HUES64 (cell line): ENCODE data around the gene CNTNAP2.

Experiments used
- H3K27ac ChIP-seq: 2 replicates; pipeline ENCODE4 v1.7.0; 2013; ENCODE audit warnings: low read depth, low read length, inconsistent platforms
- H3K27me3 ChIP-seq: 2 replicates; pipeline ENCODE4 v1.6.1; 2013; ENCODE audit warnings: mild to moderate bottlenecking, low read length; ENCODE audit not compliant: insufficient read depth
- H3K36me3 ChIP-seq: 2 replicates; pipeline ENCODE4 v1.6.1; 2013; ENCODE audit warnings: mild to moderate bottlenecking, low read length; ENCODE audit not compliant: insufficient read depth
- H3K4me1 ChIP-seq: 2 replicates; pipeline ENCODE4 v1.6.1; 2013; ENCODE audit warnings: mild to moderate bottlenecking, low read length, moderate library complexity; ENCODE audit not compliant: insufficient read depth
- H3K4me3 ChIP-seq: 2 replicates; pipeline ENCODE4 v1.5.1; 2013; ENCODE audit warnings: mild to moderate bottlenecking, low read length, moderate library complexity
- H3K9ac ChIP-seq: 2 replicates; pipeline ENCODE4 v1.6.1; 2013; ENCODE audit warnings: mild to moderate bottlenecking, low read depth, low read length
- H3K9me3 ChIP-seq: 2 replicates; pipeline ENCODE4 v1.6.1; 2013; ENCODE audit warnings: low read depth, low read length; ENCODE audit not compliant: insufficient read depth
- WGBS: fragments of 150-250, 120-280 bp; methylation state at CpG from one replicate; pipeline ENCODE4 v1.1.7; 2013; ENCODE audit warnings: missing lambda C conversion rate; 5-methylcytosine and 5-hydroxymethylcytosine counted together

Gene CNTNAP2

GRCh38 chr7:148148456-148148855, 2031.9 kb downstream of the CNTNAP2 start:
- 81% methylated on average over 3 of the region's 3 CpGs for WGBS
- peaks cover 13% of the 10 kb centered on the region; the same call in 1 of the 2 replicates for H3K9me3 ChIP-seq
- no peaks in the 10 kb centered on the region for H3K36me3 ChIP-seq
- H3K27ac ChIP-seq: no peak overlapping the region
- H3K4me1 ChIP-seq: no peaks in the 10 kb centered on the region
- no peaks in the 10 kb centered on the region for H3K27me3 ChIP-seq
- no peak overlapping the region for H3K9ac ChIP-seq
- no peak overlapping the region for H3K4me3 ChIP-seq

DNA sequence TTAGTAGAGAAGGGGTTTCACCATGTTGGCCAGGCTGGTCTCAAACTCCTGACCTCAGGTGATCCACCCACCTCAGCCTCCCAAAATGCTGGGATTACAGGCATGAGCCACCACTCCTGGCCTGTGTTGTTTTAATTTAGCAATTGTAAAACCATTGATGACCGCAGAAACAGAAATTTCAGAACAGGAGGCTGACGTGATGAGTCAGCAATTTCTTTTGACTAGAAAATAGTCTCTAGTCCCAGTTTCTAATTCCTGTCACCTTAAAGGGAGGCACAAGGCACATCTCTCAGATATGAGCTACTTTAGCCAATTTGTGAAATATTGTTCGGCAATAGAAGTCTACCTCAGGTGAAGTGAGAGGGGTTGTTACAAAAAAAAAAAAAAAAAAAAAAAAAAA, 2033.1 kb downstream of the CNTNAP2 start:
- Histone ChIP-seq H3K9ac (no peak overlapping the region), H3K4me3 (no peak overlapping the region), H3K27me3 (no peaks in the 10 kb centered on the region), H3K9me3 (peaks cover 7% of the 10 kb centered on the region; the same call in 1 of the 2 replicates), H3K27ac (no peak overlapping the region), H3K4me1 (no peaks in the 10 kb centered on the region), H3K36me3 (no peaks in the 10 kb centered on the region)
- WGBS: 88% methylated on average over 3 of the region's 3 CpGs

DNA sequence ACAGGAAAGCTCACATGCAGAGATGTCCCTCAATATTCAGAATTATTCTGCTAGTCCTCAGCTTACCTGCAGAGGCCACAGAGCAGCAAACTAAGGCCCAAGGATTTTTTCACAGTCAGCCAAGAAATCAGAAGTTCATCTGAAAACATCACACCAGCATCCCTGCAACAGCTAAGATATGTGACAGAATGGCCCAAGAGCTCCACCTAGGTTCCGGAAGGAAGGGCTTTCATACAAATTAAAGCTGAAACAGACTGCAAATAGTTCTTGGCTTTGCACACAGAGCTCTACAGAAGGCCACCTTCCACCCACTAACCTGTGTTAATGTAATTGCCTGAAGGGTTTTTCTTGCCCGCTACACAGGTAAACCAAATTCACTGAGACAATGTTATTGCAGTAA, 2035.2 kb downstream of the CNTNAP2 start:
- Histone ChIP-seq H3K4me1 (no peaks in the 10 kb centered on the region), H3K27ac (no peak overlapping the region), H3K27me3 (no peaks in the 10 kb centered on the region), H3K9me3 (peaks cover 7% of the 10 kb centered on the region; the same call in 1 of the 2 replicates), H3K4me3 (no peak overlapping the region), H3K9ac (no peak overlapping the region), H3K36me3 (no peaks in the 10 kb centered on the region)
- 93% methylated on average over 2 of the region's 2 CpGs for WGBS

DNA sequence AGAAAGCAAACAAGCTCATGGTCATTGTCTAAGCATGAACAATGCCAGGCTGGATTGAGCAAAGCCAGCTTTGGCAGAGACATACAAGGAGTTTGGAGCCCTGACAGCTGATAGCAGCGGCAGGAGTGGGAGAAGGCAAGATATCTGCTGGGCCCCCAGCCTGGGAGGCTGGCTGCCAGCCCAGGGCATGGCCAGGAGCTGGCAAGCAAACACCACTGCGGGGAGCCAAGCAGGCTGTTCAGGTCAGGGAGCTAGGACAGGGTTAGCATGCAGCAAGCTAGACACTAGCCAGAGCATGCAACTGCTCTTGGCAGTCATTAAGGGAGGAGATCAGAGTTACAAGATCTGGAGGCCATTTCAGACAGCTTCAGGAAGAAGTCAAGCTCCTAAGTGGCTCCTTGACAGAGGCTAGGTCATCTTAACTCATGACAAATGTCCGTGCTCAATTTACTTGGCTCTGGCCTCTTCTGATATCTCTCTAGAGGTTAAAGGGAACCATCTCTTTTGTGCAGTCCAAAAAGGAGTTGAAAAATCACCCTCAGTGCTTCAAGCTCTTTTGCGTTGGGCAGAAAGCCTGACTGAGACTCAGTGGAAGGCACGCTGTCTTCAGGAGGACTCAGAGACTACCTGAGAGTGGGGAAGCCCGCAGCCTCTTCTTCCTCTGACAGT, 2037.1 kb downstream of the CNTNAP2 start:
- H3K9ac ChIP-seq: no peak overlapping the region
- no peak overlapping the region for H3K27ac ChIP-seq
- no peak overlapping the region for H3K4me3 ChIP-seq
- WGBS: 93% methylated on average over 6 of the region's 6 CpGs
- H3K4me1 ChIP-seq: no peaks in the 10 kb centered on the region
- H3K36me3 ChIP-seq: no peaks in the 10 kb centered on the region
- no peaks in the 10 kb centered on the region for H3K27me3 ChIP-seq
- H3K9me3 ChIP-seq: peaks cover 7% of the 10 kb centered on the region; the same call in 1 of the 2 replicates

DNA sequence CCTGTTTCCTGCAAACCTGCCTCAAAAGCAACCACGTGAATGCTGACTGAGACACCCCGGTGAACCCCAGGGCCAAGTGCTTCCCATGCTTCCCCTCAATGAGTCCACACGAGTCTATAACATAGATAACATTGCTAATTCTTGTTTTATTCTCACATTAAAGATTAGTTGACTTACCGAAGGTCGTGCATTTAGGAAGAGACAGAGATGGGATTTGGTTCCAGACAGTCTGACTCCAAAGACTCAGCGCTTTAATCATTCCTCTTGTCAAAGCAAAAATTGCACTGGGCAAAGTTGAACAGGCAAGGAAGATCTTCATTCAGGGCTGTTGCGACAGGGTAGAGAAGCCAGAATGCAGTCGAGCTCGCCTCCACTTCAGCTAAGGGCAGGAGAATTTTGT, 2038.4 kb downstream of the CNTNAP2 start:
- 95% methylated on average over 9 of the region's 9 CpGs for WGBS
- Histone ChIP-seq H3K4me3 (no peak overlapping the region), H3K36me3 (no peaks in the 10 kb centered on the region), H3K27ac (no peak overlapping the region), H3K4me1 (no peaks in the 10 kb centered on the region), H3K9me3 (peaks cover 7% of the 10 kb centered on the region; the same call in 1 of the 2 replicates), H3K9ac (no peak overlapping the region), H3K27me3 (no peaks in the 10 kb centered on the region)

- H3K27ac ChIP-seq: no peak overlapping the region
- H3K27me3 ChIP-seq: no peaks in the 10 kb centered on the region
- no peaks in the 10 kb centered on the region for H3K4me1 ChIP-seq
- H3K9me3 ChIP-seq: peaks cover 7% of the 10 kb centered on the region; the same call in 1 of the 2 replicates
- H3K4me3 ChIP-seq: no peak overlapping the region
- 82% methylated on average over 8 of the region's 8 CpGs for WGBS
- no peaks in the 10 kb centered on the region for H3K36me3 ChIP-seq
- H3K9ac ChIP-seq: no peak overlapping the region
Measured at GRCh38 chr7:148155826-148156225, 2039.2 kb downstream of the CNTNAP2 start.

DNA sequence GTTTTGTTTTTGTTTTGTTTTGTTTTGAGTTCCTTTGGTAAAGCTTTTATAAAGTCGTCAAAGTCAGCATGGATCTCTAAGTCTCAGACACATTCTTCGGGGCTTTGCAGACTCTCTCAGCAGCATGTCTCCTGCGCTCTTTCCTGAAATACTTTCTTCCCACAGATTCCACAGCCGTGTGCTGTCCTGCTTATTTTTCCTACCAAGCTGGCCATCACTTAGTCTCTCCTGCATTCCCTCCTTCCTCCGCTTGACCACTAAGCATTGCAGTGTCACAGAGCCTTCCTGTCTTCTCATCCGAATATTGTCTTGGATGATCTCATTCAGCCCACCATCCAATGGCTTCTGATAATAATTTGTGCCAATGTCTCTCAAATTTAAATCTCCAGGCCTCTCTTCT, 2039.6 kb downstream of the CNTNAP2 start:
- no peak overlapping the region for H3K4me3 ChIP-seq
- no peaks in the 10 kb centered on the region for H3K4me1 ChIP-seq
- H3K27ac ChIP-seq: no peak overlapping the region
- no peaks in the 10 kb centered on the region for H3K27me3 ChIP-seq
- no peaks in the 10 kb centered on the region for H3K36me3 ChIP-seq
- H3K9ac ChIP-seq: no peak overlapping the region
- H3K9me3 ChIP-seq: peaks cover 7% of the 10 kb centered on the region; the same call in 1 of the 2 replicates
- 89% methylated on average over 6 of the region's 6 CpGs for WGBS

- Histone ChIP-seq H3K9me3 (no peaks in the 10 kb centered on the region), H3K4me1 (no peaks in the 10 kb centered on the region), H3K27ac (no peak overlapping the region), H3K27me3 (no peaks in the 10 kb centered on the region), H3K36me3 (no peaks in the 10 kb centered on the region), H3K4me3 (no peak overlapping the region), H3K9ac (no peak overlapping the region)
- WGBS: 89% methylated on average over 2 of the region's 4 CpGs
Measured at GRCh38 chr7:148159331-148159730, 2042.7 kb downstream of the CNTNAP2 start.

- WGBS: 90% methylated on average over 4 of the region's 4 CpGs
- Histone ChIP-seq H3K36me3 (no peaks in the 10 kb centered on the region), H3K9me3 (no peaks in the 10 kb centered on the region)
Measured at GRCh38 chr7:148161776-148162175, 2045.2 kb downstream of the CNTNAP2 start.

GRCh38 chr7:148162808-148163207, 2046.2 kb downstream of the CNTNAP2 start:
- Histone ChIP-seq H3K9ac (no peak overlapping the region), H3K36me3 (no peaks in the 10 kb centered on the region), H3K4me1 (no peaks in the 10 kb centered on the region), H3K9me3 (no peaks in the 10 kb centered on the region), H3K27ac (no peak overlapping the region), H3K27me3 (no peaks in the 10 kb centered on the region), H3K4me3 (no peak overlapping the region)
- 96% methylated on average over 3 of the region's 4 CpGs for WGBS

More at GRCh38 chr7:148161776-148162175, 2045.2 kb downstream of the CNTNAP2 start:
- no peak overlapping the region for H3K27ac ChIP-seq
- H3K4me1 ChIP-seq: no peaks in the 10 kb centered on the region
- no peak overlapping the region for H3K4me3 ChIP-seq
- no peaks in the 10 kb centered on the region for H3K27me3 ChIP-seq
- H3K9ac ChIP-seq: no peak overlapping the region

DNA sequence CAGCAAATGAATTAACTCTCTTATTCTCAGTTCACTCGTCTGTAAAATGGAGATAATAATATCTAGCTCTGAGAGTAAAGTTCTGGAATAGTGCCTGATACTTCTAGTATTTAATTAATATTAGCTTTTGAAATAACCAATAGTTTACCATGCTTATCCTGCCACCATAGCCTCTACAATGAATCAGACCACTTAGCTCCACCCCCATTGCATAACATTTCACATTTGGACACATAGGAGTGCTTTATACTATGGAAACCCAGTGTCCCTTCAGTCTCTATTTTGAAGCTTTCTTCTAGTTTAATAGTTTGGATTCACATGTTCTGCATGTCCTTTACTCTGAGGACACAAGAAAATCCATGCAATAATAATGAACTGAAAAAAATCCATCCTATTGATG, 2046.6 kb downstream of the CNTNAP2 start:
- Histone ChIP-seq H3K9ac (no peak overlapping the region), H3K36me3 (no peaks in the 10 kb centered on the region), H3K27me3 (no peaks in the 10 kb centered on the region), H3K9me3 (no peaks in the 10 kb centered on the region), H3K27ac (no peak overlapping the region), H3K4me3 (no peak overlapping the region), H3K4me1 (no peaks in the 10 kb centered on the region)
- WGBS: no CpG with 5 or more reads among the region's 1 CpG

DNA sequence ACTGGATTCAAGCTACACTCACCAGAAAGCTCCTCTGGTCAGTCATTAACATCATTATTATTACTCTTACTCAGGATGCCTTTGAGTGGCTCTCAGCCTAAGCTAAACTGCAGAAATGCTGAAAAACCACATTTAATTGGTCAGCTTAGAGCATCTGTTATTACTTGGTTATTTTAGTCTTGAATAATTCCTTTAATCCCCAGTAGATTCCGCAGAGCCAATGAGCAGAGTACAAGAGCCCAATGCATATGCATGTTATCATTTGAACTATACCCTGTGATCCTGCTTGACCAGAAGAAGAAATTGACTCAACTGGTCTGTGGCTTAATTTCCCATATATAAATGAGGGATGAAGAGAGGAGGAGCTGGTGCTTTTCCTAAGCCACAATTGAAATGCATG, 2056.3 kb downstream of the CNTNAP2 start:
- H3K36me3 ChIP-seq: no peaks in the 10 kb centered on the region
- no peaks in the 10 kb centered on the region for H3K9me3 ChIP-seq
- H3K27me3 ChIP-seq: no peaks in the 10 kb centered on the region
- no peak overlapping the region for H3K9ac ChIP-seq
- no peaks in the 10 kb centered on the region for H3K4me1 ChIP-seq
- 100% methylated on average over 1 of the region's 1 CpG for WGBS
- no peak overlapping the region for H3K27ac ChIP-seq
- no peak overlapping the region for H3K4me3 ChIP-seq
